HCT116 (cell line): ENCODE data around the gene MYO10.

Experiments used
- POLR2A ChIP-seq: IDR thresholded peaks from 2 replicates; pipeline ENCODE4 v1.7.0; 2011; ENCODE audit warnings: borderline replicate concordance; ENCODE audit not compliant: insufficient read depth, insufficient read length; ENCODE audit errors: extremely low read depth
- YY1 ChIP-seq: IDR thresholded peaks from 2 replicates; pipeline ENCODE4 v1.6.1; 2011; ENCODE audit warnings: low read length, low read depth, moderate library complexity, mild to moderate bottlenecking; ENCODE audit not compliant: insufficient replicate concordance; ENCODE audit errors: extremely low read depth
- TF ChIP-seq, protein P1 (sequence below), 3 experiments: fragments of 200-600 bp in 1 of 3; sonication (generic) in 1 of 3; IDR thresholded peaks in 2 of 3; conservative IDR thresholded peaks in 1 of 3; 2 replicates each; pipeline ENCODE4 v1.5.1; 2012 to 2017; ENCODE audit warnings: low read depth in 2 of 3, low read length in 2 of 3, antibody characterized with exemption in 1 of 3, borderline replicate concordance in 1 of 3, control low read depth in 1 of 3, mild to moderate bottlenecking in 1 of 3, mixed read lengths in 1 of 3, mixed run types in 1 of 3, moderate library complexity in 1 of 3; ENCODE audit not compliant: insufficient read depth in 1 of 3

- TF ChIP-seq POLR2A, result no peak
- TF ChIP-seq YY1, result no peak
- TF ChIP-seq, protein P1, sequence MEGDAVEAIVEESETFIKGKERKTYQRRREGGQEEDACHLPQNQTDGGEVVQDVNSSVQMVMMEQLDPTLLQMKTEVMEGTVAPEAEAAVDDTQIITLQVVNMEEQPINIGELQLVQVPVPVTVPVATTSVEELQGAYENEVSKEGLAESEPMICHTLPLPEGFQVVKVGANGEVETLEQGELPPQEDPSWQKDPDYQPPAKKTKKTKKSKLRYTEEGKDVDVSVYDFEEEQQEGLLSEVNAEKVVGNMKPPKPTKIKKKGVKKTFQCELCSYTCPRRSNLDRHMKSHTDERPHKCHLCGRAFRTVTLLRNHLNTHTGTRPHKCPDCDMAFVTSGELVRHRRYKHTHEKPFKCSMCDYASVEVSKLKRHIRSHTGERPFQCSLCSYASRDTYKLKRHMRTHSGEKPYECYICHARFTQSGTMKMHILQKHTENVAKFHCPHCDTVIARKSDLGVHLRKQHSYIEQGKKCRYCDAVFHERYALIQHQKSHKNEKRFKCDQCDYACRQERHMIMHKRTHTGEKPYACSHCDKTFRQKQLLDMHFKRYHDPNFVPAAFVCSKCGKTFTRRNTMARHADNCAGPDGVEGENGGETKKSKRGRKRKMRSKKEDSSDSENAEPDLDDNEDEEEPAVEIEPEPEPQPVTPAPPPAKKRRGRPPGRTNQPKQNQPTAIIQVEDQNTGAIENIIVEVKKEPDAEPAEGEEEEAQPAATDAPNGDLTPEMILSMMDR (IDR thresholded peaks at IDR 0.05 in 2 of 3, conservative IDR thresholded peaks at IDR 0.05 in 1 of 3; ENCODE audit: borderline replicate concordance in 1 of 3, insufficient read depth in 1 of 3, low read depth in 2 of 3, low read length in 2 of 3), result no peak
Observed at GRCh38 chr5:16812448-16812847, 123.6 kb downstream of the MYO10 start.
